HG03175 (cell line): ENCODE measurements around the gene TPGS2.

Source experiments
- ATAC-seq: cut with Tn5 transposase; IDR thresholded peaks from one replicate; pipeline ENCODE4 v1.9.1; 2021; ENCODE audit warnings: mild to moderate bottlenecking, moderate library complexity; ENCODE audit not compliant: unreplicated experiment

TPGS2 gene

DNA sequence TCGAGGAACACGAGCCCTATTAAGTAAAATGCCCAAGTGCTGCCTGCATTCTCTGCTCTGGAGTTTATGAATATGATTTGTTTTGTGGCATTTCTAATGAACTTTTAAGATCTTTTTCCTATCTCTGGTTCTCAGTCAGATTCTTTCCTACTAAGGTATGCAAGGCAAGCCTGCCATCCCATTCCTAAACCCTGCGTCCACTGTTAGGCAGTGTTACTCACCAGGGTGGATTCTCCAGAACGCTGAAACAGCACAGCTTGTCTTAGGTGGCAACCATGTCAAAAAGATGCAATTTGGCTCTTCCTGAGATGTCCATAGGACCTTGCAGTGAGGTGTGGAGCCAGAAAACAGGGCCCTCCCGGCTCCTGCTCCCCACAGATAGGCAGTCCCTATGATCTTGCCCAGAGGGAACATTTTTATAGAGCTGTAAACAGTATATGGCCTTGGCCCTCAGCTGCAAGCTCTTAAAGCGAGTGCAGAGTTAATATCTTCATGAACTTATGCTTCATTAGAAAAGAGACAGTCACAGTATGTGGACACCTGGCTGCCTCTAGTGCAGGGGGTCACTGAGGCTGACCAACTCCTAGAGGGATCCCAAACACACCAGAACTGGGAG, 84.4 kb downstream of the TPGS2 start:
- no peak for ATAC-seq
